DOHH2 (cell line): ENCODE measurements around the gene ZWILCH.

Experiments
- H3F3A ChIP-seq: fragments of 200-600 bp; sonication (generic), shearing (Covaris generic); 2 replicates; pipeline ENCODE4 v1.6.0; 2016; ENCODE audit warnings: antibody characterized with exemption, mild to moderate bottlenecking; ENCODE audit not compliant: control insufficient read depth, insufficient read depth
- H3K27ac ChIP-seq: fragments of 200-600 bp; sonication (generic); 2 replicates; pipeline ENCODE4 v1.5.1; 2014; ENCODE audit warnings: low read depth, mild to moderate bottlenecking, low read length, moderate library complexity
- H3K27me3 ChIP-seq: fragments of 200-600 bp; sonication (generic); 2 replicates; pipeline ENCODE4 v1.6.1; 2014; ENCODE audit warnings: mild to moderate bottlenecking, low read length, mixed read lengths; ENCODE audit not compliant: control insufficient read depth
- H3K36me3 ChIP-seq: fragments of 200-600 bp; sonication (generic); 2 replicates; pipeline ENCODE4 v1.6.1; 2014; ENCODE audit warnings: mild to moderate bottlenecking, low read length, moderate library complexity, mixed read lengths; ENCODE audit not compliant: control insufficient read depth
- H3K4me1 ChIP-seq: fragments of 200-600 bp; sonication (generic); 2 replicates; pipeline ENCODE4 v1.6.1; 2014; ENCODE audit warnings: mild to moderate bottlenecking, low read length, mixed read lengths; ENCODE audit not compliant: control insufficient read depth
- H3K4me2 ChIP-seq: fragments of 200-600 bp; sonication (generic); 2 replicates; pipeline ENCODE4 v1.6.0; 2014; ENCODE audit warnings: mild to moderate bottlenecking, low read length, moderate library complexity
- H3K4me3 ChIP-seq: fragments of 200-600 bp; sonication (generic); 2 replicates; pipeline ENCODE4 v1.5.1; 2014; ENCODE audit warnings: mild to moderate bottlenecking, low read length, mixed read lengths
- H3K79me2 ChIP-seq: fragments of 200-600 bp; sonication (generic); 2 replicates; pipeline ENCODE4 v1.6.1; 2014; ENCODE audit warnings: mild to moderate bottlenecking, low read length, mixed read lengths; ENCODE audit not compliant: control insufficient read depth
- H3K9me2 ChIP-seq: fragments of 200-600 bp; sonication (generic); replicated peaks from 2 replicates; pipeline ENCODE4 v1.6.1; 2014; ENCODE audit warnings: mild to moderate bottlenecking, low read length, mixed read lengths; ENCODE audit not compliant: control insufficient read depth
- H3K9me3 ChIP-seq: fragments of 200-600 bp; sonication (generic); 2 replicates; pipeline ENCODE4 v1.6.1; 2014; ENCODE audit warnings: antibody characterized with exemption, low read length, mixed read lengths; ENCODE audit not compliant: control insufficient read depth, insufficient read depth
- H4K20me1 ChIP-seq: fragments of 200-600 bp; sonication (generic); 2 replicates; pipeline ENCODE4 v1.6.0; 2014; ENCODE audit warnings: low read depth, mild to moderate bottlenecking, antibody characterized with exemption, low read length, moderate library complexity; ENCODE audit not compliant: control insufficient read depth, insufficient read depth
- EZH2phosphoT487 ChIP-seq: fragments of 200-600 bp; sonication (generic); IDR thresholded peaks from 2 replicates; pipeline ENCODE4 v1.6.1; 2017; ENCODE audit warnings: borderline replicate concordance, mild to moderate bottlenecking, antibody characterized with exemption, low read length, moderate library complexity, mixed read lengths
- TF ChIP-seq, protein P1 (sequence below): fragments of 200-600 bp; sonication (generic); IDR thresholded peaks from one replicate; pipeline ENCODE4 v1.5.1; 2014; ENCODE audit warnings: antibody characterized with exemption, mild to moderate bottlenecking, low read depth, low read length; ENCODE audit not compliant: poor library complexity, severe bottlenecking

The ZWILCH gene

DNA sequence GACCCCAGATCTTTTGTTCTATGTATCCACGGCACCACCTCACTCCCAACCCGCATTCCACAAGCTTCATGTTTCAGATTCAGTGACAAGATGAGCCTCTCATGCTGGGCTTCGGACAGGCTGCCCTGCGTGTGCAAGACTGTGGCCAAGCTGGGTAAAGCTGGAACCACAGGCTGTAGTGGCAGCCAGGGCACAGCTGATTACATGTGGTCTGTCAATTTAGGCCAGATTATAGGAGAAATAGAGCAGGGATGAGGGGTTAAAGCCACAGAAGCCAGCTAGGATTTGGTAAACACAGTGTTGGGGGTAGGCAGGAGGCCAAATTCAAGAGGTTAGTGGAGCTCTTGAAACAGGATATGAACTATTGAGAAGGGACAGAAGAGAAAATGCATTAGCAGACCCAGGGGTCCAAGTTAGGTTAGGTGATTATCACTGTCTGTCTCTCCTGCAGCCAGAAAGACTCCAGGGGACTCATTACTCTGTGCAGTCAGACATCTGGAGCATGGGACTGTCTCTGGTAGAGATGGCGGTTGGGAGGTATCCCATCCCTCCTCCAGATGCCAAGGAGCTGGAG, 20.5 kb upstream of the ZWILCH start:
- H3K36me3 ChIP-seq, result peaks cover 80% of the 10 kb centered on the region
- no peak overlapping the region for H3K27ac ChIP-seq

DNA sequence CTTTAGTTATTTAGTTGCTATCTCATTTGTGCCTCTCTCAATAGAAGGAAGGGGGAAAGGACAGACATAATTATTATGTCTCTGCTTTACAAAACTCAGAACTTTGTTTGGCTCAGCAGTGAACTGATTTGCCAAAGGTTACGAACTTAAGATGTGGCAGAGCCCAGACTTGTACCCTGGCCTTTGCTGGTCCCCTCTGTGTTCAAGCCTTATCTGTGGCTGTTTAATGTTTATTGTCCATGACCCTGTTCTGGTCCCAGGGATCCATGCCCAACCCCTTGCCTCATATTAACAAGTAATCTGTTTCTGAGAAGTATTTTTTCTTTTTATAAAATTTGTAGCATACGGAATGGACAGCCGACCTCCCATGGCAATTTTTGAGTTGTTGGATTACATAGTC, 18.2 kb upstream of the ZWILCH start:
- H3K27ac ChIP-seq, result no peak overlapping the region
- no peaks in the 10 kb centered on the region for H4K20me1 ChIP-seq
- no peak overlapping the region for H3K4me2 ChIP-seq
- no peak for TF ChIP-seq EZH2phosphoT487
- TF ChIP-seq, protein P1, sequence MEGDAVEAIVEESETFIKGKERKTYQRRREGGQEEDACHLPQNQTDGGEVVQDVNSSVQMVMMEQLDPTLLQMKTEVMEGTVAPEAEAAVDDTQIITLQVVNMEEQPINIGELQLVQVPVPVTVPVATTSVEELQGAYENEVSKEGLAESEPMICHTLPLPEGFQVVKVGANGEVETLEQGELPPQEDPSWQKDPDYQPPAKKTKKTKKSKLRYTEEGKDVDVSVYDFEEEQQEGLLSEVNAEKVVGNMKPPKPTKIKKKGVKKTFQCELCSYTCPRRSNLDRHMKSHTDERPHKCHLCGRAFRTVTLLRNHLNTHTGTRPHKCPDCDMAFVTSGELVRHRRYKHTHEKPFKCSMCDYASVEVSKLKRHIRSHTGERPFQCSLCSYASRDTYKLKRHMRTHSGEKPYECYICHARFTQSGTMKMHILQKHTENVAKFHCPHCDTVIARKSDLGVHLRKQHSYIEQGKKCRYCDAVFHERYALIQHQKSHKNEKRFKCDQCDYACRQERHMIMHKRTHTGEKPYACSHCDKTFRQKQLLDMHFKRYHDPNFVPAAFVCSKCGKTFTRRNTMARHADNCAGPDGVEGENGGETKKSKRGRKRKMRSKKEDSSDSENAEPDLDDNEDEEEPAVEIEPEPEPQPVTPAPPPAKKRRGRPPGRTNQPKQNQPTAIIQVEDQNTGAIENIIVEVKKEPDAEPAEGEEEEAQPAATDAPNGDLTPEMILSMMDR, result no peak
- no peak overlapping the region for H3K4me3 ChIP-seq
- 0 out of 2 replicates have a peak, but pooled peaks cover 4% of the 10 kb centered on the region for H3K79me2 ChIP-seq
- H3K9me3 ChIP-seq, result no peaks in the 10 kb centered on the region
- no peaks in the 10 kb centered on the region for H3K27me3 ChIP-seq
- H3F3A ChIP-seq, result peaks cover 27% of the 10 kb centered on the region
- no peaks in the 10 kb centered on the region for H3K4me1 ChIP-seq
- H3K9me2 ChIP-seq, result no peaks in the 10 kb centered on the region
- peaks cover 85% of the 10 kb centered on the region for H3K36me3 ChIP-seq

More for the DNA sequence above, 20.5 kb upstream of the ZWILCH start:
- TF ChIP-seq, protein P1, result no peak
- no peak for TF ChIP-seq EZH2phosphoT487
- Histone ChIP-seq H3K27me3 (no peaks in the 10 kb centered on the region), H3K4me1 (no peaks in the 10 kb centered on the region), H3K4me2 (no peak overlapping the region), H3K79me2 (0 out of 2 replicates have a peak, but pooled peaks cover 4% of the 10 kb centered on the region), H4K20me1 (no peaks in the 10 kb centered on the region), H3K9me2 (no peaks in the 10 kb centered on the region), H3F3A (peaks cover 11% of the 10 kb centered on the region), H3K9me3 (no peaks in the 10 kb centered on the region), H3K4me3 (no peak overlapping the region)

DNA sequence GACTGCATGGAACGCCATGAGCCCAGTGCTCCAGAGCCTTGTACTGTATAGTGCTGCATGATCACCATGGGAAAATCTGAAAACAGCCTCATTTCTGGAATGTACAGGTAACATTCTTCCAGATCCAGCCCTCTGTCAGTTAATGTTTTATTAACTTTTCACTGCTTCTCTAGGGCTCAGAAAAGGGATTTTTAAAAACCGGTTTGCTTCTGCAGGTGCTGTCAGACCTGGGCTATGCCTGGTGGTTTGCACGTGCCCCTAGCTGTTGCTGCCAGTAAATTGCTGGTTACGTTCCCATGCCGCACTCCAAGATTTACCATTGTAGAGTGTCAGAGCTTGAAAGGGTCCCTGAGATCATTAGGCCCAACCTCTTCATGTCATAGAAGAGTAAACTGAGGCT, 16.6 kb upstream of the ZWILCH start:
- Histone ChIP-seq H3K27ac (no peak overlapping the region), H3K4me3 (no peak overlapping the region), H3K27me3 (no peaks in the 10 kb centered on the region), H4K20me1 (no peaks in the 10 kb centered on the region), H3K9me2 (no peaks in the 10 kb centered on the region), H3K4me1 (no peaks in the 10 kb centered on the region), H3K9me3 (no peaks in the 10 kb centered on the region), H3K79me2 (peaks cover 4% of the 10 kb centered on the region; the same call in 1 of the 2 replicates), H3F3A (peaks cover 40% of the 10 kb centered on the region), H3K4me2 (no peak overlapping the region), H3K36me3 (peaks cover 91% of the 10 kb centered on the region)
- TF ChIP-seq, protein P1, result no peak
- no peak for TF ChIP-seq EZH2phosphoT487
